Measurements from ENCODE around the gene SAMD13.

Gene SAMD13

GRCh38 chr1:84294751-84295150 is 6.8 kb upstream of the SAMD13 start:
- H3K4me3 ChIP-seq, result no peak overlapping the region
- no peak overlapping the region for H3K27ac ChIP-seq
- no peak for TF ChIP-seq CTCF (IDR thresholded peaks at IDR 0.05)
- no peak for DNase-seq (ENCODE audit: low spot score)

- TF ChIP-seq CTCF (IDR thresholded peaks at IDR 0.05), result no peak
- DNase-seq (ENCODE audit: low spot score), result no peak
- Histone ChIP-seq H3K27ac (peak overlapping the region in 1 of 2 donors; percentile 95), H3K4me3 (peak overlapping the region; percentile 86)
Measured at GRCh38 chr1:84297546-84298244, 3.8 kb upstream of the SAMD13 start.

GRCh38 chr1:84298328-84298683 is 3.2 kb upstream of the SAMD13 start:
- no peak for TF ChIP-seq CTCF (IDR thresholded peaks at IDR 0.05)
- peak; percentile 73 for DNase-seq (ENCODE audit: low spot score)
- Histone ChIP-seq H3K27ac (peak overlapping the region; percentile 84 to 95), H3K4me3 (peak overlapping the region; percentile 86)

GRCh38 chr1:84298684-84299535 is 2.6 kb upstream of the SAMD13 start:
- Histone ChIP-seq H3K27ac (peak overlapping the region; percentile 84 to 95), H3K4me3 (peak overlapping the region; percentile 86)
- DNase-seq (ENCODE audit: low spot score), result peak; percentile 82
- no peak for TF ChIP-seq CTCF (IDR thresholded peaks at IDR 0.05)

GRCh38 chr1:84299536-84300170 is 1.9 kb upstream of the SAMD13 start:
- no peak for DNase-seq (ENCODE audit: low spot score)
- no peak for TF ChIP-seq CTCF (IDR thresholded peaks at IDR 0.05)
- H3K27ac ChIP-seq, result peak overlapping the region; percentile 84 to 95
- peak overlapping the region; percentile 86 for H3K4me3 ChIP-seq

GRCh38 chr1:84300501-84300900 is 1.0 kb upstream of the SAMD13 start:
- peak overlapping the region; percentile 49 for H3K4me3 ChIP-seq
- DNase-seq (ENCODE audit: low spot score), result no peak
- TF ChIP-seq CTCF (IDR thresholded peaks at IDR 0.05), result no peak
- peak overlapping the region in 1 of 2 donors; percentile 38 for H3K27ac ChIP-seq
